Peyer's patch (tissue), 4 donors: ENCODE results near the gene RAB33B. TPM values are rescaled to one million over a fixed set of nuclear protein-coding genes. Genes with fewer than 3 reads are reported as not detected.
A peak's percentile ranks its signal among the peaks of the same experiment; 100 is the strongest.
"Not testable (repeated sequence)": the region's sequence is repeated elsewhere in the genome, so short reads cannot be mapped to it uniquely, and the experiment has no call there.

ENCODE experiments used
- DNase-seq, 3 donors: peaks; one replicate each; pipeline ENCODE4 v3.0.0-alpha.2; 2017 to 2019
- H3K27ac ChIP-seq, 4 donors: fragments of 200-600 bp; sonication (generic); one replicate each; pipeline ENCODE4 v1.5.1; 2016 to 2019
- H3K27me3 ChIP-seq, 2 donors: fragments of 200-600 bp; sonication (generic); one replicate each; pipeline ENCODE4 v1.5.1; 2019
- H3K36me3 ChIP-seq, 3 donors: fragments of 200-600 bp; sonication (generic); one replicate each; pipeline ENCODE4 v1.5.1; 2016 to 2019
- H3K4me1 ChIP-seq, 4 donors: fragments of 200-600 bp; sonication (generic); one replicate each; pipeline ENCODE4 v1.5.1; 2016 to 2019
- H3K4me3 ChIP-seq, 4 donors: fragments of 200-600 bp; sonication (generic); 1 replicate in 3 of 4; 2 replicates in 1 of 4; pipeline ENCODE4 v1.5.1; 2016 to 2019; ENCODE audit warnings: mild to moderate bottlenecking in 1 of 4
- H3K9me3 ChIP-seq, 4 donors: fragments of 200-600 bp; sonication (generic); one replicate each; pipeline ENCODE4 v1.5.1; 2016 to 2019; ENCODE audit warnings: mild to moderate bottlenecking in 1 of 4
- CTCF ChIP-seq, 6 experiments: fragments of 450-650 bp in 4 of 6; fragments of 200-600 bp in 2 of 6; sonication (generic) in 1 of 6; IDR thresholded peaks; one replicate each; pipeline ENCODE4 v1.5.1; 2017 to 2019; ENCODE audit warnings: antibody characterized with exemption in 6 of 6, mild to moderate bottlenecking in 3 of 6, moderate library complexity in 1 of 6
- POLR2A ChIP-seq, 2 donors: fragments of 450-650 bp; IDR thresholded peaks; one replicate each; pipeline ENCODE4 v1.5.1; 2017; ENCODE audit warnings: antibody characterized with exemption in 2 of 2, mild to moderate bottlenecking in 2 of 2, moderate library complexity in 2 of 2
- total RNA-seq, 4 donors: library from RNA; depleted of rRNA; stranded (reverse); fragments of >200 nt; gene quantifications; one replicate each; pipeline ENCODE4 v1.1.0, GENCODE V29; 2016

The RAB33B gene
- total RNA-seq = 1 to 10 TPM; 5.3 to 8.3 (median 6.6) TPM

GRCh38 chr4:139454111-139455045 is at the start of gene RAB33B:
Gene RAB33B (plus strand): TSS chr4:139454121. CDS start chr4:139454196, 75 bp downstream.
- H3K4me1 ChIP-seq = peaks cover 0 to 48% (median 0%) of the 10 kb centered on the region in 4 donors
- no peak for DNase-seq
- H3K27me3 ChIP-seq = no peaks in the 10 kb centered on the region
- H3K36me3 ChIP-seq = no peaks in the 10 kb centered on the region
- peak; percentile 69 to 83 for TF ChIP-seq POLR2A (IDR thresholded peaks at IDR 0.05)
- no peak for TF ChIP-seq CTCF (IDR thresholded peaks at IDR 0.05)
- peak within 1 kb of the TSS; percentile 97 to 98 (median 98) for H3K27ac ChIP-seq
- H3K4me3 ChIP-seq = peak within 1 kb of the TSS; percentile 69 to 81 (median 76)
- no peaks in the 10 kb centered on the region for H3K9me3 ChIP-seq

GRCh38 chr4:139410312-139410711 is 43.6 kb upstream of the RAB33B start:
- Histone ChIP-seq H3K27ac (no peak overlapping the region), H3K4me3 (no peak overlapping the region), H3K4me1 (no peaks in the 10 kb centered on the region), H3K27me3 (no peaks in the 10 kb centered on the region), H3K9me3 (no peaks in the 10 kb centered on the region), H3K36me3 (peaks cover 0 to 3% (median 0%) of the 10 kb centered on the region in 3 donors)
- DNase-seq = no peak
- TF ChIP-seq CTCF (IDR thresholded peaks at IDR 0.05) = no peak
- no peak for TF ChIP-seq POLR2A (IDR thresholded peaks at IDR 0.05)

GRCh38 chr4:139414671-139415210 is 39.2 kb upstream of the RAB33B start:
- not testable (repeated sequence) for H3K27me3 ChIP-seq, H3K4me1 ChIP-seq, DNase-seq, H3K27ac ChIP-seq, H3K4me3 ChIP-seq, H3K36me3 ChIP-seq, H3K9me3 ChIP-seq

GRCh38 chr4:139416073-139416673 is 37.7 kb upstream of the RAB33B start:
- Histone ChIP-seq H3K27me3 (no peaks in the 10 kb centered on the region), H3K9me3 (no peaks in the 10 kb centered on the region), H3K4me3 (no peak overlapping the region), H3K4me1 (no peaks in the 10 kb centered on the region), H3K27ac (no peak overlapping the region), H3K36me3 (peaks cover 0 to 10% (median 0%) of the 10 kb centered on the region in 3 donors)
- DNase-seq = no peak
- peak; percentile 51 to 75 (median 70) for TF ChIP-seq CTCF (IDR thresholded peaks at IDR 0.05)
- TF ChIP-seq POLR2A (IDR thresholded peaks at IDR 0.05) = no peak

GRCh38 chr4:139419388-139419914 is 34.5 kb upstream of the RAB33B start:
- DNase-seq = peak in 1 of 3 donors; percentile 61
- Histone ChIP-seq H3K4me1 (no peaks in the 10 kb centered on the region), H3K36me3 (peaks cover 0 to 6% (median 0%) of the 10 kb centered on the region in 3 donors), H3K9me3 (no peaks in the 10 kb centered on the region), H3K4me3 (no peak overlapping the region), H3K27ac (peak overlapping the region in 1 of 4 donors; percentile 34), H3K27me3 (no peaks in the 10 kb centered on the region)
- no peak for TF ChIP-seq CTCF (IDR thresholded peaks at IDR 0.05)
- TF ChIP-seq POLR2A (IDR thresholded peaks at IDR 0.05) = no peak
